Lung (tissue), 12 donors: ENCODE measurements around the gene SUPT4H1. TPM values are rescaled to one million over a fixed set of nuclear protein-coding genes. Genes with fewer than 3 reads are reported as not detected.

Experiments used
- ATAC-seq: fragments of 200-7000 bp; cut with Tn5 transposase; one replicate; pipeline ENCODE4 v1.9.1; 2020; ENCODE audit warnings: moderate number of reproducible peaks; ENCODE audit not compliant: insufficient read depth, low FRiP score
- DNase-seq, 3 donors: peaks; one replicate each; pipeline ENCODE4 v3.0.0-alpha.2; 2013 to 2017
- H3K27ac ChIP-seq, 2 donors: one replicate each; pipeline ENCODE4 v1.5.1; 2013; ENCODE audit warnings: mild to moderate bottlenecking in 2 of 2, moderate library complexity in 2 of 2, control low read depth in 1 of 2, inconsistent platforms in 1 of 2, low read depth in 1 of 2, low read length in 1 of 2
- H3K27me3 ChIP-seq, 3 donors: one replicate each; pipeline ENCODE4 v1.5.1; 2013; ENCODE audit warnings: low read length in 2 of 3; ENCODE audit not compliant: control insufficient read depth in 3 of 3, insufficient read depth in 3 of 3
- H3K36me3 ChIP-seq, 4 donors: one replicate each; pipeline ENCODE4 v1.5.1; 2013; ENCODE audit warnings: low read length in 4 of 4, mild to moderate bottlenecking in 1 of 4, moderate library complexity in 1 of 4; ENCODE audit not compliant: control insufficient read depth in 4 of 4, insufficient read depth in 4 of 4
- H3K4me1 ChIP-seq, 5 donors: one replicate each; pipeline ENCODE4 v1.5.1; 2013; ENCODE audit warnings: low read length in 5 of 5, mild to moderate bottlenecking in 2 of 5, moderate library complexity in 1 of 5; ENCODE audit not compliant: control insufficient read depth in 5 of 5, insufficient read depth in 5 of 5
- H3K4me3 ChIP-seq: one replicate; pipeline ENCODE4 v1.5.1; 2013; ENCODE audit warnings: mild to moderate bottlenecking, control low read depth, moderate library complexity
- H3K9ac ChIP-seq, 2 donors: one replicate each; pipeline ENCODE4 v1.5.1; 2013; ENCODE audit warnings: low read length in 2 of 2, control low read depth in 1 of 2; ENCODE audit not compliant: insufficient read depth in 1 of 2
- H3K9me3 ChIP-seq, 4 donors: one replicate each; pipeline ENCODE4 v1.5.1; 2013; ENCODE audit warnings: low read length in 3 of 4, mild to moderate bottlenecking in 1 of 4, moderate library complexity in 1 of 4; ENCODE audit not compliant: control insufficient read depth in 4 of 4, insufficient read depth in 3 of 4
- CTCF ChIP-seq: IDR thresholded peaks from 2 replicates; pipeline ENCODE4 v1.5.1; 2012; ENCODE audit warnings: mild to moderate bottlenecking; ENCODE audit errors: control extremely low read depth, extremely low read depth
- WGBS, 2 donors: extraction: QIAGEN DNeasy Blood & Tissue Kit; methylation state at CpG; one replicate each; pipeline ENCODE4 v1.1.7; 2013; 5-methylcytosine and 5-hydroxymethylcytosine counted together
- polyA plus RNA-seq, 2 donors: library from polyadenylated mRNA; stranded (reverse); fragments of 200-250 nt; gene quantifications; one replicate each; pipeline ENCODE4 v1.2.1, GENCODE V29; 2013
- total RNA-seq, 2 donors: library from RNA; depleted of rRNA in 1 of 2; stranded (reverse); fragments of >200 nt in 1 of 2; gene quantifications; one replicate each; pipeline ENCODE4 v1.2.1, GENCODE V29; 2014 to 2021
- donor health status: control.
- donor health status: control.
- donor health status: Bipolar disorder and iron deficiency.
- donor health status: healthy.
- donor health status: DM: yes; HTN: yes; CAD: no.

Gene SUPT4H1
- total and polyA plus RNA-seq, 4 donors = 54.6 to 97.5 (median 67.4) TPM

GRCh38 chr17:58369214-58370031, 17.4 kb upstream of the SUPT4H1 start:
- H3K9ac ChIP-seq = no peak overlapping the region
- ATAC-seq = no peak

GRCh38 chr17:58368860-58369213, 16.8 kb upstream of the SUPT4H1 start:
- Histone ChIP-seq H3K27me3 (no peaks in the 10 kb centered on the region), H3K4me3 (no peak overlapping the region), H3K9ac (no peak overlapping the region), H3K36me3 (peaks cover 0 to 2% (median 0%) of the 10 kb centered on the region in 4 donors), H3K9me3 (no peaks in the 10 kb centered on the region), H3K27ac (no peak overlapping the region), H3K4me1 (no peaks in the 10 kb centered on the region)
- DNase-seq (no peak), ATAC-seq (no peak)
- no peak for TF ChIP-seq CTCF
- 75 to 77% methylated on average over 3 of the region's 3 CpGs for WGBS, 2 donors

More at GRCh38 chr17:58369214-58370031, 17.4 kb upstream of the SUPT4H1 start:
- no peaks in the 10 kb centered on the region for H3K4me1 ChIP-seq
- H3K27ac ChIP-seq = no peak overlapping the region
- no peaks in the 10 kb centered on the region for H3K9me3 ChIP-seq
- TF ChIP-seq CTCF = no peak
- WGBS, 2 donors = 69 to 80% methylated on average over 5 of the region's 5 CpGs
- H3K4me3 ChIP-seq = no peak overlapping the region
- no peaks in the 10 kb centered on the region for H3K27me3 ChIP-seq
- no peak for DNase-seq
- peaks cover 0 to 2% (median 0%) of the 10 kb centered on the region in 4 donors for H3K36me3 ChIP-seq

- DNase-seq = no peak
- ATAC-seq = no peak
- H3K9me3 ChIP-seq = no peaks in the 10 kb centered on the region
Observed at GRCh38 chr17:58367461-58367860, 15.5 kb upstream of the SUPT4H1 start.

More at GRCh38 chr17:58367461-58367860, 15.5 kb upstream of the SUPT4H1 start:
- no peak overlapping the region for H3K27ac ChIP-seq
- TF ChIP-seq CTCF = no peak
- no peak overlapping the region for H3K9ac ChIP-seq
- peaks cover 0 to 4% (median under 1%) of the 10 kb centered on the region in 4 donors for H3K36me3 ChIP-seq
- no peaks in the 10 kb centered on the region for H3K4me1 ChIP-seq
- no peaks in the 10 kb centered on the region for H3K27me3 ChIP-seq
- WGBS, 2 donors = 95 to 99% methylated on average over 3 of the region's 3 CpGs
- H3K4me3 ChIP-seq = no peak overlapping the region
